ENCODE results near the gene ARHGEF12. TPM values are rescaled to one million over a fixed set of nuclear protein-coding genes. Genes with fewer than 3 reads are reported as not detected.
A peak's percentile ranks its signal among the peaks of the same experiment; 100 is the strongest.

ARHGEF12 gene
- total RNA-seq, 3 donors from 2014 or later = 88.2 to 119 (median 114) TPM

- no peak for TF ChIP-seq CTCF (IDR thresholded peaks at IDR 0.05)
- intact Hi-C loops (cut with DNase I, micrococcal nuclease) = no loop called here
- Histone ChIP-seq H3K4me3 (no peak overlapping the region), H3K36me3 (ENCODE audit: low read depth) (no peaks in the 10 kb centered on the region), H3K4me1 (ENCODE audit: low read depth) (peaks cover 14% of the 10 kb centered on the region), H3K9me3 (no peaks in the 10 kb centered on the region)
- DNase-seq (no peak), ATAC-seq (no peak)
Observed at GRCh38 chr11:120318906-120319305, 17.3 kb upstream of the ARHGEF12 start.

GRCh38 chr11:120324932-120325810, 11.0 kb upstream of the ARHGEF12 start, which contains the start of gene TLCD5:
Gene TLCD5 (plus strand): TSS chr11:120325299. CDS start chr11:120327442, 2,143 bp downstream.
- peaks cover 14% of the 10 kb centered on the region for H3K4me1 ChIP-seq (ENCODE audit: low read depth)
- H3K4me3 ChIP-seq = peak within 1 kb of the TSS; percentile 17
- DNase-seq (peak in 2 of 3 donors; percentile 65 to 67), ATAC-seq (peak; percentile 75)
- TF ChIP-seq CTCF (IDR thresholded peaks at IDR 0.05) = no peak
- H3K36me3 ChIP-seq (ENCODE audit: low read depth) = no peaks in the 10 kb centered on the region
- intact Hi-C loops (cut with DNase I, micrococcal nuclease) = no loop called here
- no peaks in the 10 kb centered on the region for H3K9me3 ChIP-seq

- peaks cover 14% of the 10 kb centered on the region for H3K4me1 ChIP-seq (ENCODE audit: low read depth)
- intact Hi-C loops (cut with DNase I, micrococcal nuclease) = no loop called here
- no peak overlapping the region for H3K4me3 ChIP-seq
- no peak for DNase-seq
- no peaks in the 10 kb centered on the region for H3K36me3 ChIP-seq (ENCODE audit: low read depth)
- no peak for TF ChIP-seq CTCF (IDR thresholded peaks at IDR 0.05)
- no peak for ATAC-seq
- H3K9me3 ChIP-seq = no peaks in the 10 kb centered on the region
Observed at GRCh38 chr11:120326228-120326627, 10.0 kb upstream of the ARHGEF12 start.

GRCh38 chr11:120326845-120327281, 9.3 kb upstream of the ARHGEF12 start:
- intact Hi-C loops (cut with DNase I, micrococcal nuclease) = no loop called here
- no peak for TF ChIP-seq CTCF (IDR thresholded peaks at IDR 0.05)
- H3K9me3 ChIP-seq = no peaks in the 10 kb centered on the region
- peaks cover 14% of the 10 kb centered on the region for H3K4me1 ChIP-seq (ENCODE audit: low read depth)
- DNase-seq (no peak), ATAC-seq (peak; percentile 85)
- H3K36me3 ChIP-seq (ENCODE audit: low read depth) = no peaks in the 10 kb centered on the region
- H3K4me3 ChIP-seq = no peak overlapping the region

- no peak overlapping the region for H3K4me3 ChIP-seq
- no peak for DNase-seq
- no peaks in the 10 kb centered on the region for H3K36me3 ChIP-seq (ENCODE audit: low read depth)
- H3K9me3 ChIP-seq = no peaks in the 10 kb centered on the region
- TF ChIP-seq CTCF (IDR thresholded peaks at IDR 0.05) = no peak
- intact Hi-C loops (cut with DNase I, micrococcal nuclease) = no loop called here
- H3K4me1 ChIP-seq (ENCODE audit: low read depth) = peaks cover 14% of the 10 kb centered on the region
- ATAC-seq = peak; percentile 12
Observed at GRCh38 chr11:120327311-120327710, 8.9 kb upstream of the ARHGEF12 start.

Data from mucosa of descending colon (tissue), 3 donors.